GM12878 (cell line): Measurements from ENCODE around the gene ARHGAP44. TPM values are rescaled to one million over a fixed set of nuclear protein-coding genes. Genes with fewer than 3 reads are reported as not detected.

Source experiments
- ATAC-seq: fragments of 200-7000 bp; cut with Tn5 transposase; 3 replicates; pipeline ENCODE4 v1.9.1; 2020; ENCODE audit warnings: mild to moderate bottlenecking, moderate library complexity
- BruUV-seq: library from RNA; stranded (reverse); fragments of 400-500 nt; replicated peaks from 2 replicates; lab custom pipeline; 2021; lab: Mats Ljungman, UMichigan
- CTCF ChIA-PET: fragments of 300-600 bp; sonication (Branson Sonifier 250); formaldehyde crosslinking; extraction: SDS; loops from one replicate; lab custom pipeline; 2021; ENCODE audit warnings: inconsistent platforms; lab: Yijun Ruan, JAX
- POLR2A ChIA-PET: fragments of 350-600 bp; formaldehyde crosslinking; extraction: SDS; loops from one replicate; lab custom pipeline; 2021; ENCODE audit warnings: inconsistent platforms; lab: Charles Lee
- RAD21 ChIA-PET: fragments of 300-600 bp; sonication (Branson Sonifier 250); formaldehyde crosslinking; loops from one replicate; lab custom pipeline; 2023; ENCODE audit warnings: antibody characterized with exemption; ENCODE audit not compliant: unreplicated experiment; lab: Charles Lee
- SMC1A ChIA-PET: fragments of 300-600 bp; sonication (Branson Sonifier 250); formaldehyde crosslinking; loops from one replicate; lab custom pipeline; 2023; ENCODE audit not compliant: unreplicated experiment, uncharacterized antibody; lab: Charles Lee
- DNase-seq: peaks from one replicate; pipeline ENCODE4 v3.0.0-alpha.2; 2011; ENCODE audit warnings: low read depth, low spot score
- FAIRE-seq: peaks from 3 replicates; lab custom pipeline; 2011; peaks lifted over from hg19 to GRCh38; lab: Jason Lieb, UNC
- H2AFZ ChIP-seq: 2 replicates; pipeline ENCODE4 v1.6.0; 2011; ENCODE audit warnings: low read depth, low read length, control low read depth; ENCODE audit not compliant: control insufficient read depth
- H3K27ac ChIP-seq: 2 replicates; pipeline ENCODE4 v1.5.1; 2011; ENCODE audit warnings: control low read depth; ENCODE audit not compliant: control insufficient read depth, insufficient read depth
- H3K27me3 ChIP-seq, 2 experiments: replicated peaks in 1 of 2; 2 replicates each; pipeline versions ENCODE4 v1.6.0 to v1.6.1; 2011; ENCODE audit warnings: low read length in 1 of 2; ENCODE audit not compliant: control insufficient read depth in 2 of 2, insufficient read depth in 2 of 2
- H3K36me3 ChIP-seq, 2 experiments: 2 replicates each; pipeline ENCODE4 v1.5.1; 2011; ENCODE audit warnings: low read length in 1 of 2; ENCODE audit not compliant: control insufficient read depth in 2 of 2, insufficient read depth in 2 of 2
- H3K4me1 ChIP-seq: 2 replicates; pipeline ENCODE4 v1.6.1; 2011; ENCODE audit warnings: mild to moderate bottlenecking, low read length, moderate library complexity, mixed read lengths; ENCODE audit not compliant: control insufficient read depth, insufficient read depth
- H3K4me2 ChIP-seq: 2 replicates; pipeline ENCODE4 v1.6.0; 2011; ENCODE audit warnings: control low read depth; ENCODE audit not compliant: control insufficient read depth, insufficient read depth
- H3K4me3 ChIP-seq: fragments of 200-600 bp; sonication (generic); 2 replicates; pipeline ENCODE4 v1.5.1; 2016
- H3K79me2 ChIP-seq: 2 replicates; pipeline ENCODE4 v1.6.0; 2011; ENCODE audit warnings: low read length; ENCODE audit not compliant: control insufficient read depth, insufficient read depth
- H3K9ac ChIP-seq: 2 replicates; pipeline ENCODE4 v1.8.0; 2011; ENCODE audit warnings: low read length, control low read depth, mixed read lengths; ENCODE audit not compliant: control insufficient read depth, insufficient read depth
- H3K9me3 ChIP-seq: replicated peaks from 3 replicates; pipeline ENCODE4 v1.5.1; 2011; ENCODE audit warnings: mild to moderate bottlenecking, low read length; ENCODE audit not compliant: control insufficient read depth, insufficient read depth
- H4K20me1 ChIP-seq: 2 replicates; pipeline ENCODE4 v1.6.0; 2011; ENCODE audit not compliant: control insufficient read depth, insufficient read depth
- CBX5 ChIP-seq: sonication (generic); IDR thresholded peaks from 2 replicates; pipeline ENCODE4 v1.6.1; 2016; ENCODE audit warnings: low read depth, moderate library complexity, mild to moderate bottlenecking, inconsistent platforms
- CHD1 ChIP-seq: IDR thresholded peaks from 2 replicates; pipeline ENCODE4 v1.6.1; 2012; ENCODE audit warnings: low read depth, low read length, improper control_type of control experiment
- DPF2 ChIP-seq: fragments of 450-650 bp; IDR thresholded peaks from 2 replicates; pipeline ENCODE4 v1.6.1; 2017; ENCODE audit warnings: mild to moderate bottlenecking
- GABPA ChIP-seq: IDR thresholded peaks from 2 replicates; pipeline ENCODE4 v1.6.1; 2014; ENCODE audit warnings: antibody characterized with exemption, low read depth, mild to moderate bottlenecking, inconsistent platforms
- MEF2A ChIP-seq: IDR thresholded peaks from 2 replicates; pipeline ENCODE4 v1.6.1; 2011; ENCODE audit warnings: low read depth, mild to moderate bottlenecking, low read length, moderate library complexity; ENCODE audit not compliant: insufficient read depth
- PAX5 ChIP-seq: IDR thresholded peaks from 2 replicates; pipeline ENCODE4 v1.6.1; 2011; ENCODE audit warnings: low read depth, low read length, borderline replicate concordance
- RB1 ChIP-seq: fragments of 450-650 bp; formaldehyde crosslinking; IDR thresholded peaks from 2 replicates; pipeline ENCODE4 v1.6.1; 2017; ENCODE audit warnings: mild to moderate bottlenecking, borderline replicate concordance
- SIX5 ChIP-seq: IDR thresholded peaks from 2 replicates; pipeline ENCODE4 v1.6.1; 2011; ENCODE audit warnings: mild to moderate bottlenecking, low read depth, low read length, moderate library complexity; ENCODE audit not compliant: severe bottlenecking
- ZNF24 ChIP-seq: fragments of 450-650 bp; IDR thresholded peaks from 2 replicates; pipeline ENCODE4 v1.6.1; 2017; ENCODE audit warnings: antibody characterized with exemption, mild to moderate bottlenecking
- WGBS: methylation state at CpG from one replicate; pipeline ENCODE4 v1.1.6; 2016; ENCODE audit warnings: low lambda C conversion rate; ENCODE audit not compliant: insufficient replicate concordance, insufficient coverage; ENCODE audit errors: missing lambda C conversion rate; 5-methylcytosine and 5-hydroxymethylcytosine counted together
- in situ Hi-C: fragments of 300-500 bp; cut with MboI; formaldehyde crosslinking; loops from 9 replicates; pipeline ENCODE4 v1.14.3; 2018; ENCODE audit warnings: mixed read lengths
- intact Hi-C: fragments of 100-400 bp; cut with micrococcal nuclease; formaldehyde crosslinking; loops from one replicate; pipeline ENCODE4 v1.14.2; 2022; ENCODE audit not compliant: unreplicated experiment
- polyA plus RNA-seq, 11 experiments: library from polyadenylated mRNA; depleted of rRNA in 4 of 11; unstranded in 6 of 11; stranded (reverse) in 5 of 11; fragments of >200 nt; fragmentation: Nextera tagmentation in 4 of 11; fragmentation: Illumina TruSeq in 1 of 11; extraction: Ambion mirVana in 4 of 11; extraction: Trizol in 1 of 11; gene quantifications; 1 replicate in 1 of 11; 2 replicates in 10 of 11; pipeline versions ENCODE4 v1.2.1 to v1.2.3, GENCODE V29; 2011 to 2016; ENCODE audit warnings: inconsistent platforms in 2 of 11, missing spikeins in 2 of 11, low read depth in 1 of 11
- total RNA-seq, 4 experiments: library from RNA; depleted of rRNA in 3 of 4; stranded (reverse); fragments of >200 nt in 3 of 4; fragmentation: Illumina TruSeq in 1 of 4; extraction: Trizol in 1 of 4; gene quantifications; 2 replicates each; pipeline versions ENCODE4 v1.2.1 to v1.2.3, GENCODE V29; 2013 to 2021
- TF ChIP-seq, protein P1 (sequence below): IDR thresholded peaks from 2 replicates; pipeline ENCODE4 v1.6.1; 2012; ENCODE audit warnings: mild to moderate bottlenecking, low read depth, low read length

The ARHGAP44 gene
- total and polyA plus RNA-seq, 10 of the 15 experiments (the other 5 are each of a cell fraction or from before 2014, with no cell fraction given) = 0.11 to 1.2 (median 0.48) TPM

DNA sequence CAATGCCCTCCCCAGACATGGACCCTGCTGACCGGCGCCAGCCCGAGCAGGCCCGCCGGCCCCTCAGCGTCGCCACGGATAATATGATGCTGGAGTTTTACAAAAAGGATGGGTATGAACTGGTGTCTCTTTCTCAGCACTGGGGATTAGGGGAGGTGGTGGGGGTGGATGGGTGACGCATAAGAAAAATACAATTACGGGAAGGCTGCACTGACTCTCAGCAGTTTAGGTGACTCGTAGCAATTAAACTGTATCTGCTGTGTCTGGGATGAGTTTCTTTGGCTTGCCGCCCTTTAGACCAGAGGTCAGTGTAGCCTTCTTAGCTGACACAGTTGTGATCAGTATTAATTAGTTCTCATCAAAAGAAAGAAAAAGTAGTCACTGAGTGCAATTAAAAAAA, 169.5 kb downstream of the ARHGAP44 start:
- Histone ChIP-seq H3K4me1 (no peaks in the 10 kb centered on the region), H4K20me1 (no peaks in the 10 kb centered on the region), H3K4me2 (no peak overlapping the region), H3K79me2 (no peaks in the 10 kb centered on the region), H3K9me3 (no peaks in the 10 kb centered on the region; the same call in 2 of the 3 replicates), H2AFZ (no peak overlapping the region), H3K27me3 (no peaks in the 10 kb centered on the region), H3K27ac (no peak overlapping the region), H3K36me3 (no peaks in the 10 kb centered on the region; a peak in 1 of 4 replicates), H3K4me3 (no peak overlapping the region), H3K9ac (no peak overlapping the region)
- TF ChIP-seq DPF2 = no peak
- no peak for TF ChIP-seq CHD1
- no peak for TF ChIP-seq MEF2A
- TF ChIP-seq PAX5 = no peak
- TF ChIP-seq ZNF24 = no peak
- TF ChIP-seq RB1 = no peak
- no peak for TF ChIP-seq CBX5
- TF ChIP-seq GABPA = no peak
- TF ChIP-seq, protein P1, sequence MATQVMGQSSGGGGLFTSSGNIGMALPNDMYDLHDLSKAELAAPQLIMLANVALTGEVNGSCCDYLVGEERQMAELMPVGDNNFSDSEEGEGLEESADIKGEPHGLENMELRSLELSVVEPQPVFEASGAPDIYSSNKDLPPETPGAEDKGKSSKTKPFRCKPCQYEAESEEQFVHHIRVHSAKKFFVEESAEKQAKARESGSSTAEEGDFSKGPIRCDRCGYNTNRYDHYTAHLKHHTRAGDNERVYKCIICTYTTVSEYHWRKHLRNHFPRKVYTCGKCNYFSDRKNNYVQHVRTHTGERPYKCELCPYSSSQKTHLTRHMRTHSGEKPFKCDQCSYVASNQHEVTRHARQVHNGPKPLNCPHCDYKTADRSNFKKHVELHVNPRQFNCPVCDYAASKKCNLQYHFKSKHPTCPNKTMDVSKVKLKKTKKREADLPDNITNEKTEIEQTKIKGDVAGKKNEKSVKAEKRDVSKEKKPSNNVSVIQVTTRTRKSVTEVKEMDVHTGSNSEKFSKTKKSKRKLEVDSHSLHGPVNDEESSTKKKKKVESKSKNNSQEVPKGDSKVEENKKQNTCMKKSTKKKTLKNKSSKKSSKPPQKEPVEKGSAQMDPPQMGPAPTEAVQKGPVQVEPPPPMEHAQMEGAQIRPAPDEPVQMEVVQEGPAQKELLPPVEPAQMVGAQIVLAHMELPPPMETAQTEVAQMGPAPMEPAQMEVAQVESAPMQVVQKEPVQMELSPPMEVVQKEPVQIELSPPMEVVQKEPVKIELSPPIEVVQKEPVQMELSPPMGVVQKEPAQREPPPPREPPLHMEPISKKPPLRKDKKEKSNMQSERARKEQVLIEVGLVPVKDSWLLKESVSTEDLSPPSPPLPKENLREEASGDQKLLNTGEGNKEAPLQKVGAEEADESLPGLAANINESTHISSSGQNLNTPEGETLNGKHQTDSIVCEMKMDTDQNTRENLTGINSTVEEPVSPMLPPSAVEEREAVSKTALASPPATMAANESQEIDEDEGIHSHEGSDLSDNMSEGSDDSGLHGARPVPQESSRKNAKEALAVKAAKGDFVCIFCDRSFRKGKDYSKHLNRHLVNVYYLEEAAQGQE = no peak
- no peak for TF ChIP-seq SIX5
- FAIRE-seq (no peak), ATAC-seq (no peak), DNase-seq (no peak)
- POLR2A ChIA-PET = no interaction called here
- RAD21 ChIA-PET = no interaction called here
- in situ Hi-C loops (no loop called here), intact Hi-C loops (no loop called here)
- SMC1A ChIA-PET = no interaction called here
- BruUV-seq = no TSS peak
- CTCF ChIA-PET = no interaction called here
- 90% methylated on average over 12 of the region's 12 CpGs for WGBS
